ENCODE data around the gene NDUFS6.

DNA sequence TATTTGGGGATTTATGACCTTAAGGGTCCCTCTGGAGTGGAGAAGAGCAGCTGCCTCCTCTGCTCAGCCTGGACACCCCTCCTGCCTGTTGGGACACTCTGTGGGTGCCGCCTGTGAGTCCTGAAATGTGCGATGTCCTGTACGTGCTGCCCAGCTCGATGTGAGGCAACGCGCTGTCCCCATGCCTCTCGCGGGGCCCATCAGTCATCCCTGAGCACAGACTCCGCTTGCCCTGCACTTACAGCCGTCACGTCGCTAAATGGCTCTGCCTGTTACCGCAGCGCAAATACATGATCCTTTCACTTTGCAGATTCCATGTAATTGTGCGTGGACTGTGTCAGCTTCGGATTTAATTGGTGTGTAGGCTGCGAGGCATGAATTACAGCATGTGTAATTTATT is 54.4 kb downstream of the NDUFS6 start:
- TF ChIP-seq, protein P1, sequence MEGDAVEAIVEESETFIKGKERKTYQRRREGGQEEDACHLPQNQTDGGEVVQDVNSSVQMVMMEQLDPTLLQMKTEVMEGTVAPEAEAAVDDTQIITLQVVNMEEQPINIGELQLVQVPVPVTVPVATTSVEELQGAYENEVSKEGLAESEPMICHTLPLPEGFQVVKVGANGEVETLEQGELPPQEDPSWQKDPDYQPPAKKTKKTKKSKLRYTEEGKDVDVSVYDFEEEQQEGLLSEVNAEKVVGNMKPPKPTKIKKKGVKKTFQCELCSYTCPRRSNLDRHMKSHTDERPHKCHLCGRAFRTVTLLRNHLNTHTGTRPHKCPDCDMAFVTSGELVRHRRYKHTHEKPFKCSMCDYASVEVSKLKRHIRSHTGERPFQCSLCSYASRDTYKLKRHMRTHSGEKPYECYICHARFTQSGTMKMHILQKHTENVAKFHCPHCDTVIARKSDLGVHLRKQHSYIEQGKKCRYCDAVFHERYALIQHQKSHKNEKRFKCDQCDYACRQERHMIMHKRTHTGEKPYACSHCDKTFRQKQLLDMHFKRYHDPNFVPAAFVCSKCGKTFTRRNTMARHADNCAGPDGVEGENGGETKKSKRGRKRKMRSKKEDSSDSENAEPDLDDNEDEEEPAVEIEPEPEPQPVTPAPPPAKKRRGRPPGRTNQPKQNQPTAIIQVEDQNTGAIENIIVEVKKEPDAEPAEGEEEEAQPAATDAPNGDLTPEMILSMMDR (conservative IDR thresholded peaks at IDR 0.05): no peak
- no peak for TF ChIP-seq ZFX (IDR thresholded peaks at IDR 0.05)
